A673 (cell line): Measurements from ENCODE around the gene PTCRA.

Experiments
- CTCF ChIP-seq: fragments of 300-800, 200-600 bp; sonication (generic); conservative IDR thresholded peaks from 2 replicates; pipeline ENCODE4 v1.5.1; 2017; ENCODE audit warnings: low read depth, mild to moderate bottlenecking, antibody characterized with exemption, low read length, moderate library complexity, mixed read lengths
- EZH2 ChIP-seq: fragments of 200-600 bp; sonication (generic); IDR thresholded peaks from 2 replicates; pipeline ENCODE4 v1.6.1; 2017; ENCODE audit warnings: borderline replicate concordance, low read depth, mild to moderate bottlenecking, mixed read lengths, antibody characterized with exemption, low read length; ENCODE audit not compliant: poor library complexity, severe bottlenecking

DNA sequence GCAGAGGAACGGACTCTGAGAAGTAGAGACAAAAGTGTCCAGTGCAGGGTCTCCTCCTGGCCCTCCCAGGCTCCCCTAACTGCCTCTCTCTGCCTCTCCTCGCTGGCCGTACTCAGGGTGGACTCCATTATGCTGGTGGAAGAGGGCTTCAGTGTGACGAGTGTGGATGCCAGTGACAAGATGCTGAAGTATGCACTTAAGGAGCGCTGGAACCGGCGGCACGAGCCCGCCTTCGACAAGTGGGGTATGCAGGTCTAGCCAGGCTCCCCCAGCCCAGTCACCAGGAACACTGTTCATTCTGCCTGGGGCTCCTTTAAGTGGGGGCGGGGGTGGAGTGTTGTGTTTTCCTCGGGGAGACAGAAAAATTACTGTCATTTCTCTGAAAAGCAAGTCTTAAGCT, 46.2 kb downstream of the PTCRA start:
- TF ChIP-seq CTCF (no peak), EZH2 (no peak)
